ENCODE results near the gene HIP1R. TPM values are rescaled to one million over a fixed set of nuclear protein-coding genes. Genes with fewer than 3 reads are reported as not detected.
A peak's percentile ranks its signal among the peaks of the same experiment; 100 is the strongest.

HIP1R gene
- polyA plus RNA-seq, 1 experiment = 7.2 TPM

DNA sequence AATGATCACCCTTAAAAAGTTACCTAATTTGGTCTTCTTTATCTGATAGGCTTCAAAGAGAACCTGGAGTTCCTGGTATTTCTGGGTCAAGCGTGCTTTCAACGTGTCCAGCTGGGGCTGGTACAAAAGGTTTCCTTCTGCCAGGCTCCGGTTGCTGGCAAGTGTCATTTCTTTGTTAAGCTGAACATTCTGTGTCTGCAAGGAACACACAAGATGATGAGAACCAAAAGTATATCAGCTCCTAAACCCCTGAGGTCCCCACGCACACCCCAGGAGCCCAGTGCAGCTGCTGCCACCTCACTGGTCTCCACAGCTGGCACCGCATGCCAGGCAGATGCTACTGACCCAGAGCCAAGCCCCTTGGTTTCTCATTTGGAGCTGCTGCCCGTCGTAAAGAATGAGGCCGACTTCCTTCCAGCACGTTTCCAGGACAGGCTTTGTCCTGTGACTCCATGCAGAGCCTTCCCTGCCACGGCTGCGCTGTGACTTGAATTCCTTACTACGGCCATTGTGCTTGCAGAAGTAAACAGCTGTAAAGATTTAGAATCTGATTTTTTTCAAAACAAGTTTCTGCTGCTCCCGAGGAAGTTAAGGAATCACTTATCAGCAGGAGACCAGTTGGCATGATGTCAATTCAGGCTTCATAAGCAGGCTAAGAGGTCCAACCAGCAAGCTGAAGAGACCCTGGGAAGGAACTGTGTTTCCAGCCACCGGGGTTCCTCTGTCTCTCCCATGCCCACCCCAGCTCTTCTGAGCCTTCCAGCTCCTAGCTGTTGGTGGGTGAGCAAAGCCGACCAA is 35.8 kb downstream of the HIP1R start:
- peak overlapping the region; percentile 20 for H3K4me3 ChIP-seq (ENCODE audit: low read depth, low read length)
- TF ChIP-seq, protein P1, sequence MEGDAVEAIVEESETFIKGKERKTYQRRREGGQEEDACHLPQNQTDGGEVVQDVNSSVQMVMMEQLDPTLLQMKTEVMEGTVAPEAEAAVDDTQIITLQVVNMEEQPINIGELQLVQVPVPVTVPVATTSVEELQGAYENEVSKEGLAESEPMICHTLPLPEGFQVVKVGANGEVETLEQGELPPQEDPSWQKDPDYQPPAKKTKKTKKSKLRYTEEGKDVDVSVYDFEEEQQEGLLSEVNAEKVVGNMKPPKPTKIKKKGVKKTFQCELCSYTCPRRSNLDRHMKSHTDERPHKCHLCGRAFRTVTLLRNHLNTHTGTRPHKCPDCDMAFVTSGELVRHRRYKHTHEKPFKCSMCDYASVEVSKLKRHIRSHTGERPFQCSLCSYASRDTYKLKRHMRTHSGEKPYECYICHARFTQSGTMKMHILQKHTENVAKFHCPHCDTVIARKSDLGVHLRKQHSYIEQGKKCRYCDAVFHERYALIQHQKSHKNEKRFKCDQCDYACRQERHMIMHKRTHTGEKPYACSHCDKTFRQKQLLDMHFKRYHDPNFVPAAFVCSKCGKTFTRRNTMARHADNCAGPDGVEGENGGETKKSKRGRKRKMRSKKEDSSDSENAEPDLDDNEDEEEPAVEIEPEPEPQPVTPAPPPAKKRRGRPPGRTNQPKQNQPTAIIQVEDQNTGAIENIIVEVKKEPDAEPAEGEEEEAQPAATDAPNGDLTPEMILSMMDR (IDR thresholded peaks at IDR 0.05; ENCODE audit: low read depth, low read length) = no peak
- peak overlapping the region; percentile 62 for H3K27ac ChIP-seq (ENCODE audit: low read depth, low read length)
- ChIA-PET CTCF (interaction anchor here (0.7 to 1.9 kb wide), 5 partner anchors 9 to 81 kb away, joined by 3 to 7 read pairs (median 3); no protein-coding TSS in a partner anchor), POLR2A (no interaction called here)
- no peaks in the 10 kb centered on the region for H3K9me3 ChIP-seq (ENCODE audit: control insufficient read depth, insufficient read depth, low read length)
- no peaks in the 10 kb centered on the region for H3K27me3 ChIP-seq (ENCODE audit: control insufficient read depth, insufficient read depth, low read length)
- DNase-seq (ENCODE audit: low read depth, low spot score) = no peak

DNA sequence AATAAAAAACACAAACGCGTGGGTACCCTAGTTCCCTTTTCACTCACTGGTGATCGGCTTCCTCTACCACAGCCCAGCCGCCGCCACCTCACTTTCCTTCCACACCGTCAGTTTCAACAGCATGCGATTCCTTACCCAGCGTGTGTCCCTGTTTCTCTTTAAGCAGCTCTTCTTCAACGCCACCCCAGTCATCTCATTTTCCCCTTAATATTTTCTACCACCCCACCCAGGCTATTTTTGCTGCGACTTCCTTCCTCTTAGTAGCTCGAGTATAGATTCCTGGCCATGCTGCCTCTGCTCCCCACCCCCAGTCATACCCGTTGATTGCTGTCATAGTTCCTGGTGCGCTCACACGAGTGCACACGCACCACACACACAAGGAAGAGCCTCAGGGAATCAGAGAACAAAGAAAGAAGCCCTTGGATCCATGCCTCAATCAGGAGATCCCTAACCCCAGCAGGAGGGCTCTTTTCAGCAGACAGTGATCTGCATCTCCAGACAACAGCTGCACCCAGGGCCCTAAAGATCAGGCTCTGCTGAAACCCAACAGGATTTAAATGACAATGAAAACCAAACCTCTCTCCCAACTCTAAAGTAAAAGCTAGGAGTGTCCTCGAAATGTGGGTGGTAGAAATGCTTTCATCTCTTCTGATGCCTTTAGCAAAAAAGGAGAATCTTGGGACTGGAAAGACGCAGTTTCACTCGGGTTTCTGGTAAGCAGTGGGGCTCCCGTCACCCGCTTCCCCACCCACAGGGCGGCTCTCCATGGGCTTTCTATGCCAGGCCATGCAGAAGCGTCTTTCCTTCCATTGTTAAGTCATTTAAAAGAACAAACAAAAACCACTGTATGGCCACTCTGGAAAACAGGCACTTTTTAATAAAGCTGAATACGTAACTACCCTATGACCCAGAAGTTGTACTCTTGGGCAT is 36.9 kb downstream of the HIP1R start:
- Histone ChIP-seq H3K27me3 (ENCODE audit: control insufficient read depth, insufficient read depth, low read length) (no peaks in the 10 kb centered on the region), H3K9me3 (ENCODE audit: control insufficient read depth, insufficient read depth, low read length) (no peaks in the 10 kb centered on the region), H3K27ac (ENCODE audit: low read depth, low read length) (peak overlapping the region; percentile 62), H3K4me3 (ENCODE audit: low read depth, low read length) (peak overlapping the region; percentile 20)
- ChIA-PET CTCF (interaction anchor here (0.8 to 1.9 kb wide), 4 partner anchors 8 to 78 kb away, joined by 3 to 7 read pairs (median 5); no protein-coding TSS in a partner anchor), POLR2A (no interaction called here)
- no peak for DNase-seq (ENCODE audit: low read depth, low spot score)
- TF ChIP-seq, protein P1 (IDR thresholded peaks at IDR 0.05; ENCODE audit: low read depth, low read length) = no peak

DNA sequence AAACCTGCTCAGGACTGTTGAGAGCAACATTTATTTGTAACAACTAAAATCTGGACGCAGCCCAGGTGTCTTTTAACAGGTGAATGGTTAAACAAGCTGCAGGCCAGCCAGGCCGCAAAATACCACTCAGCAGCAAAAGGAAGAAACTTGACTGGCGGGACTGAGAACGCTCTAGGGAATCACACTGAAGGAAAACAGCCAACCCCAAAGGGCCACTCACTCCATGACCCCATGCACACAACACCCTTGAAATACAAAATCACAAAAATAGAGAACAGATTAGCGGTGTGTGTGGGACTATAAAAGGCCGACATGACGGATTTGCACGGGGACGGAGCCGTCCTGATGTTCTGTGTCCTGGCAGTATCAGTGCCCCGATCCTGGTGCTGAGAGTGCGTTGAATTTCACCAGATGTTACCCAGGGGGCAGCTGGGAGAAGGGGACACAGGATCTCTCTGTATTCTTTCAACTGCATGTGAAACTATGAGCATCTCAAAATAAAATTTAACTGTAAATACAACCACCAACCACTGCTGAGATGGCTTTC is 37.6 kb downstream of the HIP1R start:
- H3K4me3 ChIP-seq (ENCODE audit: low read depth, low read length) = no peak overlapping the region
- no peaks in the 10 kb centered on the region for H3K9me3 ChIP-seq (ENCODE audit: control insufficient read depth, insufficient read depth, low read length)
- no peak overlapping the region for H3K27ac ChIP-seq (ENCODE audit: low read depth, low read length)
- H3K27me3 ChIP-seq (ENCODE audit: control insufficient read depth, insufficient read depth, low read length) = no peaks in the 10 kb centered on the region
- POLR2A ChIA-PET = no interaction called here
- CTCF ChIA-PET = no interaction called here
- TF ChIP-seq, protein P1 (IDR thresholded peaks at IDR 0.05; ENCODE audit: low read depth, low read length) = no peak
- no peak for DNase-seq (ENCODE audit: low read depth, low spot score)

DNA sequence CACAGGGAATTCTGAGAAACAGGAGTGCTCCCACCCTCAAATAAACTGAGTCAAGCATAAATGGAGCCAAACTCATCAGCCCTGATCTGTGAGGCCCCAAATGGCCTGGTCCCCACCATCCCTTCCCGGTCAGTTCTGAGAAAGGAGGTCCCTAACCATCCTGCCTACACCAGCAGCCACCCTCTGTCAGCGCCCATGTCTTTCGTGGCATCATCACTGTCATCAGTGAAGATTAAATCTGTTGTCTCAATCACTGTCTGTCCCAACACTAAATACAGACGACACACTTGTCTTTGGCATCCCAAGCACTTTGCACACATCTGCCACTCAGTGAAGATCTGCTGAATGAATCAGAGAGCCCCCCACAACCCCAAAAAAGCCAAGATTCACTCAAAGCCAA is 38.3 kb downstream of the HIP1R start:
- DNase-seq (ENCODE audit: low read depth, low spot score) = no peak
- Histone ChIP-seq H3K27ac (ENCODE audit: low read depth, low read length) (no peak overlapping the region), H3K9me3 (ENCODE audit: control insufficient read depth, insufficient read depth, low read length) (no peaks in the 10 kb centered on the region), H3K4me3 (ENCODE audit: low read depth, low read length) (no peak overlapping the region), H3K27me3 (ENCODE audit: control insufficient read depth, insufficient read depth, low read length) (no peaks in the 10 kb centered on the region)
- POLR2A ChIA-PET = no interaction called here
- TF ChIP-seq, protein P1 (IDR thresholded peaks at IDR 0.05; ENCODE audit: low read depth, low read length) = no peak
- CTCF ChIA-PET = interaction anchor here (0.6 kb wide), 1 partner anchor 71 kb away, joined by 10 read pairs; no protein-coding TSS in a partner anchor
